ENCODE data around the gene IRF2BPL.

The IRF2BPL gene

DNA sequence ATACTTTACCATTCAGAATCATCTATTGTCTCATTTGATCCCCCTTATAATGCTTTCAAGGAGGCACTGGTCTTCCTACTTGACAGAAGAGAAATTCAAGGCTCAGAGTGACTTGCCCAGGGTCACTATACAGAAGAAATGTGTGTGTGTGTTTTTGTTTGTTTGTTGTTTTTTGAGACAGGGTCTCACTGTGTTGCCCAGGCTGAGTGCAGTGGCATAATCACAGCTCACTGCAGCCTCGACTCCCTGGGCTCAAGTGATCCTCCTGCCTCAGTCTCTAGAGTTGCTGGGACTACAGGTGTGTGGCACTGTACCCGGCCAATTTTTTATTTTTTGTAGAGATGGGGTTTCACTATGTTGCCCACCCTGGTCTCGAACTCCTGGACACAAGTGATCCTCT, 22.9 kb downstream of the IRF2BPL start:
- Histone ChIP-seq H3K4me3 (ENCODE audit: low read depth, low read length, poor library complexity, severe bottlenecking) (no peak overlapping the region), H3K27me3 (ENCODE audit: insufficient read depth, low read length) (no peaks in the 10 kb centered on the region), H3K9ac (ENCODE audit: low read length) (no peak overlapping the region), H3K79me2 (ENCODE audit: insufficient read depth, low read length) (no peaks in the 10 kb centered on the region), H3K36me3 (ENCODE audit: insufficient read depth, low read length) (no peaks in the 10 kb centered on the region), H4K20me1 (ENCODE audit: insufficient read depth, low read length) (no peaks in the 10 kb centered on the region), H3K27ac (ENCODE audit: low read depth, low read length, poor library complexity, severe bottlenecking) (no peak overlapping the region), H3K4me1 (ENCODE audit: insufficient read depth, low read length, severe bottlenecking) (no peaks in the 10 kb centered on the region), H3K9me2 (ENCODE audit: low read depth, low read length) (no peaks in the 10 kb centered on the region), H3F3A (ENCODE audit: insufficient read depth, low read length) (no peaks in the 10 kb centered on the region), H2AFZ (ENCODE audit: low read length) (no peak overlapping the region), H3K9me3 (ENCODE audit: low read length) (no peaks in the 10 kb centered on the region), H3K4me2 (ENCODE audit: low read length) (no peak overlapping the region)
- no peak for TF ChIP-seq EZH2 (IDR thresholded peaks at IDR 0.05; ENCODE audit: borderline replicate concordance, low read length)
- TF ChIP-seq, protein P1, sequence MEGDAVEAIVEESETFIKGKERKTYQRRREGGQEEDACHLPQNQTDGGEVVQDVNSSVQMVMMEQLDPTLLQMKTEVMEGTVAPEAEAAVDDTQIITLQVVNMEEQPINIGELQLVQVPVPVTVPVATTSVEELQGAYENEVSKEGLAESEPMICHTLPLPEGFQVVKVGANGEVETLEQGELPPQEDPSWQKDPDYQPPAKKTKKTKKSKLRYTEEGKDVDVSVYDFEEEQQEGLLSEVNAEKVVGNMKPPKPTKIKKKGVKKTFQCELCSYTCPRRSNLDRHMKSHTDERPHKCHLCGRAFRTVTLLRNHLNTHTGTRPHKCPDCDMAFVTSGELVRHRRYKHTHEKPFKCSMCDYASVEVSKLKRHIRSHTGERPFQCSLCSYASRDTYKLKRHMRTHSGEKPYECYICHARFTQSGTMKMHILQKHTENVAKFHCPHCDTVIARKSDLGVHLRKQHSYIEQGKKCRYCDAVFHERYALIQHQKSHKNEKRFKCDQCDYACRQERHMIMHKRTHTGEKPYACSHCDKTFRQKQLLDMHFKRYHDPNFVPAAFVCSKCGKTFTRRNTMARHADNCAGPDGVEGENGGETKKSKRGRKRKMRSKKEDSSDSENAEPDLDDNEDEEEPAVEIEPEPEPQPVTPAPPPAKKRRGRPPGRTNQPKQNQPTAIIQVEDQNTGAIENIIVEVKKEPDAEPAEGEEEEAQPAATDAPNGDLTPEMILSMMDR (IDR thresholded peaks at IDR 0.05; ENCODE audit: low read length), result no peak

DNA sequence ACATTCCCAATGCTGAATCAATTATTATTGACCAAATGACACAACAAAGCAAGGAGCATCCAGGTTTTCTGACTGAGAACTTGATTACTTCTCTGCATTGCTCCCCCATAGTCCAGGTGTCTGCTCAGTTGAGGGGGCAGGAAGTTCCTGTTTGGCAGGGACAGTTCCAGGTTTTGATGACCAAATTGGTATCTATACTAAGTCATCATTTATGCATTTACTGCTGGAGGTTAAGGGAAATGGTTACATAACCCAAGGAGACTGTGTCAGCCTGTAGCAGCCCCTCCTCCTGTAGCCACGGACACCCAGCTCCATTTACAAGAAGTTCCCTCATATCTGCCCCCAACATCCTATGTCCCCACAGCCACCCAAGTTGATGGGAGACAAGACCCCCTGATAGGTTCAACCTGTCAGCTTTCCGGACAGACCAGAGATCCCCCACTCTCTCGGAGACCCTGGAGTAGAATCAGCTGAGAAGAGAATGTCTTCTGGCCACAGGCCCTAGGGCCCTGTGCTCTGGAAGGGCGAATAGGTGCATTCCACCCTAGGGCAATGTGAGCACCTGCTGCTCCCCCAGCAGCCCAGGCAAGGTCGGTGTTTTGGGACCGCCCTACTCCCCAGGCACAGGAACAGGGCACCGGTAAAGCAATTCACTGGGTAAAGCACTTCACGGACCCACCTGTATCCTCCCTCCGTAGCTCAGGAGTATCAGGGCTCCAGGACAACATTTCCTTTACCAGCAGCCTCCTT, 23.6 kb downstream of the IRF2BPL start:
- Histone ChIP-seq H2AFZ (ENCODE audit: low read length) (no peak overlapping the region), H3K36me3 (ENCODE audit: insufficient read depth, low read length) (no peaks in the 10 kb centered on the region), H3K9me2 (ENCODE audit: low read depth, low read length) (no peaks in the 10 kb centered on the region), H3K4me2 (ENCODE audit: low read length) (no peak overlapping the region), H4K20me1 (ENCODE audit: insufficient read depth, low read length) (no peaks in the 10 kb centered on the region), H3K79me2 (ENCODE audit: insufficient read depth, low read length) (no peaks in the 10 kb centered on the region), H3K9me3 (ENCODE audit: low read length) (no peaks in the 10 kb centered on the region), H3K27ac (ENCODE audit: low read depth, low read length, poor library complexity, severe bottlenecking) (no peak overlapping the region), H3K9ac (ENCODE audit: low read length) (no peak overlapping the region), H3F3A (ENCODE audit: insufficient read depth, low read length) (no peaks in the 10 kb centered on the region), H3K27me3 (ENCODE audit: insufficient read depth, low read length) (no peaks in the 10 kb centered on the region), H3K4me3 (ENCODE audit: low read depth, low read length, poor library complexity, severe bottlenecking) (no peak overlapping the region), H3K4me1 (ENCODE audit: insufficient read depth, low read length, severe bottlenecking) (no peaks in the 10 kb centered on the region)
- no peak for TF ChIP-seq EZH2 (IDR thresholded peaks at IDR 0.05; ENCODE audit: borderline replicate concordance, low read length)
- TF ChIP-seq, protein P1 (IDR thresholded peaks at IDR 0.05; ENCODE audit: low read length), result no peak

DNA sequence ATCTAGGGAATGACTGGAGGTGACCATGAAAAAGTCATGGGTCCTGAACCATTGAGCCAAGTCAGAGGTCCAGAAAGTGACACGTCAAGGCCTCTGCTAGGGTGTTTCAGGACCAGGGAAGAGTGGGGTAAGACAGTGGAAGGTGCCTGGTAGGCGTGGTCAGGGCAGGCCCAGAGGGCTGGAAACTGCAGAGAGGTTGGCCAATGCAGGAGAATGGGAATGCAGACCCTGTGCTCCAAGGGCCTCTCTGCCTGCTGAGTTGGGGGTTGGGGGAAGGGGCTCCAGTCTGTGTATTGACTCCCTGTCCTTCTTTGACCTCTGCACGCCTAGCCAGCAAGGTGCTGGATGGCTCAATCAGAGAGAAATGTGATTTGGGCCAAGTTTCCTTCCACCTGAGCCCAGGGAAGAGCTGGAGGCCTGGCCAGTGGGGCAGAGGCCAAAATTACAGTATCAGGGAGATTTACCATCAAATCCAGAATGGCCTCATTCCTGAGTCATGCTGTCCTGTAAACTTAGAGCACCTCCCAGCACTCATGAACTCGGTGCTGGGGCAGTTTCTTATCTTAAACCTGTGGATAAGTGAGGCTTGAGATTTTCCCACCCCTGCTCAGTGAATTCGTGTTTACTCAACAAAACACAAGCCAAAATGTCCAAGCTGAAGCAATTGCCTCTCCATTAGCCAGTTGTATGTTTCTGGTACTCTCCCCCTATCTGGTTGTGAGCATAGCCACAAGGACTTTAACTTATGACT, 24.4 kb downstream of the IRF2BPL start:
- no peak for TF ChIP-seq EZH2 (IDR thresholded peaks at IDR 0.05; ENCODE audit: borderline replicate concordance, low read length)
- TF ChIP-seq, protein P1 (IDR thresholded peaks at IDR 0.05; ENCODE audit: low read length), result no peak
- no peak overlapping the region for H3K4me2 ChIP-seq (ENCODE audit: low read length)
- no peaks in the 10 kb centered on the region for H4K20me1 ChIP-seq (ENCODE audit: insufficient read depth, low read length)
- H3K9ac ChIP-seq (ENCODE audit: low read length), result no peak overlapping the region
- no peaks in the 10 kb centered on the region for H3K79me2 ChIP-seq (ENCODE audit: insufficient read depth, low read length)
- no peaks in the 10 kb centered on the region for H3K9me2 ChIP-seq (ENCODE audit: low read depth, low read length)
- H3K27ac ChIP-seq (ENCODE audit: low read depth, low read length, poor library complexity, severe bottlenecking), result no peak overlapping the region
- H3K36me3 ChIP-seq (ENCODE audit: insufficient read depth, low read length), result no peaks in the 10 kb centered on the region
- no peaks in the 10 kb centered on the region for H3F3A ChIP-seq (ENCODE audit: insufficient read depth, low read length)
- no peak overlapping the region for H2AFZ ChIP-seq (ENCODE audit: low read length)
- H3K4me3 ChIP-seq (ENCODE audit: low read depth, low read length, poor library complexity, severe bottlenecking), result no peak overlapping the region
- no peaks in the 10 kb centered on the region for H3K27me3 ChIP-seq (ENCODE audit: insufficient read depth, low read length)
- no peaks in the 10 kb centered on the region for H3K9me3 ChIP-seq (ENCODE audit: low read length)
- no peaks in the 10 kb centered on the region for H3K4me1 ChIP-seq (ENCODE audit: insufficient read depth, low read length, severe bottlenecking)
